ENCODE measurements around the gene LURAP1L. TPM values are rescaled to one million over a fixed set of nuclear protein-coding genes. Genes with fewer than 3 reads are reported as not detected.

LURAP1L gene
- total and polyA plus RNA-seq, 2 of the 4 experiments (the other 2 are of a cell fraction): 6.1 to 10.6 TPM

DNA sequence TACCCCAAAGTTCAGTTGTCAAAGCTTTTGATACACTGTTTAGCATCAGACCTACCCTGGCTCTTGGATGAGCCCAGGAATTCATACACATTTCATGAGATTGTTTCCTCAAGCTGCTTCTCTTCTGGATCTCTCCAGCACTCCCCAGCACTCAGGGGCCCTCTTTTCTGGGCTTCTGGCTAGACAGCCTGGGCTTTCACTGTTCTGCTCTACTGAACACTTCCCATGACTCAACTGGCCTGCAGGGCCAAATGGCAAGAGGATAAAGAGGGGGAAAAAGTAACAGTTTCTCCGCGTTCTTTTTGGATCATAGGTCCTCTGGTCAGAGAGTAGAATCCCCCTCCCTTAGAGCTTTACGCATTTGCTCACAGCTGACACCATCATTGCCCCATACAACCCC is 20.9 kb upstream of the LURAP1L start:
- Histone ChIP-seq H3K27me3 (ENCODE audit: control insufficient read depth, insufficient read depth, low read length) (no peaks in the 10 kb centered on the region), H3K23ac (ENCODE audit: low read depth, low read length) (no peak overlapping the region), H3K9me3 (ENCODE audit: control insufficient read depth, insufficient read depth, low read length) (no peaks in the 10 kb centered on the region), H2BK20ac (ENCODE audit: low read depth, low read length) (no peak overlapping the region), H3K4ac (ENCODE audit: low read depth, low read length) (no peak overlapping the region), H4K8ac (ENCODE audit: low read depth in 2 of 2, low read length in 2 of 2) (no peak overlapping the region), H3K79me1 (ENCODE audit: low read depth in 1 of 2, low read length in 2 of 2) (no peaks in the 10 kb centered on the region), H3K36me3 (ENCODE audit: control insufficient read depth, insufficient read depth, low read length) (no peaks in the 10 kb centered on the region), H2AK5ac (ENCODE audit: low read depth, low read length) (no peak overlapping the region), H3K9ac (ENCODE audit: low read depth, low read length) (no peak overlapping the region), H4K91ac (ENCODE audit: insufficient read depth, low read depth, low read length) (no peak overlapping the region), H3K9me1 (ENCODE audit: insufficient read depth, low read length) (no peaks in the 10 kb centered on the region), H2BK5ac (ENCODE audit: low read depth, low read length, poor library complexity, severe bottlenecking) (no peak overlapping the region), H2BK15ac (ENCODE audit: low read depth, low read length) (no peak overlapping the region), H3K27ac (ENCODE audit: insufficient read depth, low read length) (no peak overlapping the region), H3K14ac (replicated peaks; ENCODE audit: low read depth, low read length) (no peak overlapping the region), H2AFZ (replicated peaks; ENCODE audit: low read length, poor library complexity) (no peak overlapping the region), H3K18ac (ENCODE audit: low read depth, low read length) (no peak overlapping the region), H4K20me1 (ENCODE audit: insufficient read depth, low read length) (no peaks in the 10 kb centered on the region), H4K5ac (ENCODE audit: low read depth, low read length) (no peak overlapping the region), H2AK9ac (replicated peaks; ENCODE audit: low read depth, low read length, poor library complexity) (no peak overlapping the region), H2BK120ac (ENCODE audit: low read depth, low read length) (no peak overlapping the region), H3K4me2 (ENCODE audit: low read depth, low read length) (no peak overlapping the region), H3K4me1 (ENCODE audit: control insufficient read depth, insufficient read depth, low read length) (no peaks in the 10 kb centered on the region), H3K4me3 (ENCODE audit: insufficient read depth, low read depth, low read length) (no peak overlapping the region), H3K56ac (ENCODE audit: extremely low read depth, insufficient read depth, low read length) (no peak overlapping the region)
- BruUV-seq (replicated peaks): no TSS peak
- intact Hi-C loops (cut with micrococcal nuclease): no loop called here
- POLR2A ChIA-PET (ENCODE audit: unreplicated experiment): no interaction called here
- TF ChIP-seq RCOR1 (IDR thresholded peaks at IDR 0.05; ENCODE audit: insufficient replicate concordance, low read length) (no peak), CHD1 (IDR thresholded peaks at IDR 0.05; ENCODE audit: low read depth, low read length) (no peak), CEBPB (IDR thresholded peaks at IDR 0.05; ENCODE audit: low read depth, low read length) (no peak), RFX5 (IDR thresholded peaks at IDR 0.05; ENCODE audit: low read depth, low read length) (no peak), NFE2L2 (IDR thresholded peaks at IDR 0.05; ENCODE audit: low read depth, low read length) (no peak), MXI1 (IDR thresholded peaks at IDR 0.05; ENCODE audit: borderline replicate concordance, low read depth, low read length) (no peak), RAD21 (IDR thresholded peaks at IDR 0.05; ENCODE audit: low read length) (no peak), POLR2A (IDR thresholded peaks at IDR 0.05; ENCODE audit: low read depth, low read length) (no peak)
- TF ChIP-seq, protein P1, sequence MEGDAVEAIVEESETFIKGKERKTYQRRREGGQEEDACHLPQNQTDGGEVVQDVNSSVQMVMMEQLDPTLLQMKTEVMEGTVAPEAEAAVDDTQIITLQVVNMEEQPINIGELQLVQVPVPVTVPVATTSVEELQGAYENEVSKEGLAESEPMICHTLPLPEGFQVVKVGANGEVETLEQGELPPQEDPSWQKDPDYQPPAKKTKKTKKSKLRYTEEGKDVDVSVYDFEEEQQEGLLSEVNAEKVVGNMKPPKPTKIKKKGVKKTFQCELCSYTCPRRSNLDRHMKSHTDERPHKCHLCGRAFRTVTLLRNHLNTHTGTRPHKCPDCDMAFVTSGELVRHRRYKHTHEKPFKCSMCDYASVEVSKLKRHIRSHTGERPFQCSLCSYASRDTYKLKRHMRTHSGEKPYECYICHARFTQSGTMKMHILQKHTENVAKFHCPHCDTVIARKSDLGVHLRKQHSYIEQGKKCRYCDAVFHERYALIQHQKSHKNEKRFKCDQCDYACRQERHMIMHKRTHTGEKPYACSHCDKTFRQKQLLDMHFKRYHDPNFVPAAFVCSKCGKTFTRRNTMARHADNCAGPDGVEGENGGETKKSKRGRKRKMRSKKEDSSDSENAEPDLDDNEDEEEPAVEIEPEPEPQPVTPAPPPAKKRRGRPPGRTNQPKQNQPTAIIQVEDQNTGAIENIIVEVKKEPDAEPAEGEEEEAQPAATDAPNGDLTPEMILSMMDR (conservative IDR thresholded peaks at IDR 0.05; ENCODE audit: low read depth, low read length): no peak
- TF ChIP-seq, protein P2, sequence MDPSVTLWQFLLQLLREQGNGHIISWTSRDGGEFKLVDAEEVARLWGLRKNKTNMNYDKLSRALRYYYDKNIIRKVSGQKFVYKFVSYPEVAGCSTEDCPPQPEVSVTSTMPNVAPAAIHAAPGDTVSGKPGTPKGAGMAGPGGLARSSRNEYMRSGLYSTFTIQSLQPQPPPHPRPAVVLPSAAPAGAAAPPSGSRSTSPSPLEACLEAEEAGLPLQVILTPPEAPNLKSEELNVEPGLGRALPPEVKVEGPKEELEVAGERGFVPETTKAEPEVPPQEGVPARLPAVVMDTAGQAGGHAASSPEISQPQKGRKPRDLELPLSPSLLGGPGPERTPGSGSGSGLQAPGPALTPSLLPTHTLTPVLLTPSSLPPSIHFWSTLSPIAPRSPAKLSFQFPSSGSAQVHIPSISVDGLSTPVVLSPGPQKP (IDR thresholded peaks at IDR 0.05; ENCODE audit: borderline replicate concordance, low read depth, low read length): no peak
- dilution Hi-C loops (cut with HindIII; ENCODE audit: low sequenced_read_pairs, unreplicated experiment): no loop called here
- CTCF ChIA-PET: no interaction called here
- ATAC-seq (ENCODE audit: low read depth): no peak
- no CpG with 5 or more reads among the region's 3 CpGs for WGBS, 2 experiments (ENCODE audit: extremely low coverage in 2 of 2, insufficient read length in 1 of 2)
- no peak for DNase-seq
- in situ Hi-C loops (cut with MboI; ENCODE audit: low sequenced_read_pairs): no loop called here

Measured in IMR-90 (cell line).